Progenitor cell of endocrine pancreas (in vitro differentiated cells): ENCODE measurements around the gene SLC66A1. TPM values are rescaled to one million over a fixed set of nuclear protein-coding genes. Genes with fewer than 3 reads are reported as not detected.
A peak's percentile ranks its signal among the peaks of the same experiment; 100 is the strongest.
"Not testable (repeated sequence)": the region's sequence is repeated elsewhere in the genome, so short reads cannot be mapped to it uniquely, and the experiment has no call there.

Experiments used
- DNase-seq: peaks from one replicate; pipeline ENCODE4 v3.0.0; 2021; ENCODE audit warnings: low spot score; ENCODE audit not compliant: unreplicated experiment
- H3K27ac Mint-ChIP-seq: 2 replicates; pipeline ENCODE4 v1.8.0; 2021; ENCODE audit warnings: mild to moderate bottlenecking, moderate library complexity, mixed read lengths
- H3K27me3 Mint-ChIP-seq: 2 replicates; pipeline ENCODE4 v1.8.0; 2021; ENCODE audit warnings: mixed read lengths
- H3K36me3 Mint-ChIP-seq: 2 replicates; pipeline ENCODE4 v1.8.0; 2022; ENCODE audit warnings: mixed read lengths; ENCODE audit not compliant: insufficient read depth
- H3K4me1 Mint-ChIP-seq: 2 replicates; pipeline ENCODE4 v1.8.0; 2021; ENCODE audit warnings: low read depth, mixed read lengths
- H3K4me3 Mint-ChIP-seq: 2 replicates; pipeline ENCODE4 v1.8.0; 2021; ENCODE audit warnings: low read depth, mild to moderate bottlenecking, moderate library complexity, mixed read lengths
- H3K9me3 Mint-ChIP-seq: 2 replicates; pipeline ENCODE4 v1.8.0; 2021; ENCODE audit warnings: low read depth, mixed read lengths
- CTCF ChIP-seq: fragments of 200-600 bp; sonication (generic); IDR thresholded peaks from one replicate; pipeline ENCODE4 v1.5.0; 2021; ENCODE audit warnings: antibody characterized with exemption, mild to moderate bottlenecking; ENCODE audit not compliant: unreplicated experiment
- long read RNA-seq: library from polyadenylated mRNA; unstranded; transcript quantifications from one replicate; pipeline ENCODE4 v2.0.0, GENCODE V29; 2020
- total RNA-seq: library from RNA; stranded (reverse); gene quantifications from 2 replicates; pipeline ENCODE4 v1.2.1, GENCODE V29; 2021

SLC66A1 gene
- 25.7 and 26.7 TPM in 2 replicates for total RNA-seq
- long read RNA-seq, transcript PQLC2-202 (9 exons, 1,805 nt), result major isoform, 6 of 12 reads
- long read RNA-seq, partial matches to known transcripts, result 1 of 12 reads
- long read RNA-seq, other reads (novel, unspliced or antisense), result 4 of 12 reads

- H3K4me3 Mint-ChIP-seq, result peak within 1 kb of the TSS; percentile 88
- H3K9me3 Mint-ChIP-seq, result no peaks in the 10 kb centered on the region
- H3K36me3 Mint-ChIP-seq, result peaks cover 9% of the 10 kb centered on the region
- peak; percentile 84 for DNase-seq
- peaks cover 15% of the 10 kb centered on the region for H3K4me1 Mint-ChIP-seq
- H3K27me3 Mint-ChIP-seq, result no peaks in the 10 kb centered on the region
- peak within 1 kb of the TSS; percentile 89 for H3K27ac Mint-ChIP-seq
- TF ChIP-seq CTCF, result no peak
Observed at GRCh38 chr1:19311931-19312781, at the start of gene SLC66A1, which contains the start of gene AKR7A2. Gene SLC66A1 (plus strand): TSS chr1:19312326. CDS start chr1:19317678, 5,352 bp downstream. Gene AKR7A2 (minus strand): TSS chr1:19312144. CDS start chr1:19312124, 20 bp downstream.

- TF ChIP-seq CTCF, result no peak
- H3K27me3 Mint-ChIP-seq, result no peaks in the 10 kb centered on the region
- no peak for DNase-seq
- no peaks in the 10 kb centered on the region for H3K4me1 Mint-ChIP-seq
- no peaks in the 10 kb centered on the region for H3K9me3 Mint-ChIP-seq
- no peak overlapping the region for H3K4me3 Mint-ChIP-seq
- no peak overlapping the region for H3K27ac Mint-ChIP-seq
- peaks cover 5% of the 10 kb centered on the region for H3K36me3 Mint-ChIP-seq
Observed at GRCh38 chr1:19262744-19263143, 49.4 kb upstream of the SLC66A1 start.

GRCh38 chr1:19268445-19268844, 43.7 kb upstream of the SLC66A1 start:
- H3K4me3 Mint-ChIP-seq, result no peak overlapping the region
- H3K27ac Mint-ChIP-seq, result peak overlapping the region; percentile 29
- no peak for TF ChIP-seq CTCF
- no peaks in the 10 kb centered on the region for H3K36me3 Mint-ChIP-seq
- no peaks in the 10 kb centered on the region for H3K9me3 Mint-ChIP-seq
- H3K27me3 Mint-ChIP-seq, result no peaks in the 10 kb centered on the region
- DNase-seq, result no peak
- H3K4me1 Mint-ChIP-seq, result peaks cover 6% of the 10 kb centered on the region

GRCh38 chr1:19269427-19270342, 42.4 kb upstream of the SLC66A1 start:
- not testable (repeated sequence) for DNase-seq, H3K27me3 Mint-ChIP-seq, H3K4me3 Mint-ChIP-seq, H3K4me1 Mint-ChIP-seq, H3K36me3 Mint-ChIP-seq, H3K9me3 Mint-ChIP-seq
- peak overlapping the region; percentile 71 for H3K27ac Mint-ChIP-seq

GRCh38 chr1:19270343-19270730, 41.8 kb upstream of the SLC66A1 start:
- not testable (repeated sequence) for DNase-seq, H3K4me3 Mint-ChIP-seq, H3K27ac Mint-ChIP-seq, H3K4me1 Mint-ChIP-seq, H3K36me3 Mint-ChIP-seq, H3K9me3 Mint-ChIP-seq, H3K27me3 Mint-ChIP-seq

- Mint-ChIP-seq H3K9me3 (peaks cover 5% of the 10 kb centered on the region), H3K4me3 (no peak overlapping the region), H3K36me3 (peaks cover 3% of the 10 kb centered on the region), H3K4me1 (peaks cover 6% of the 10 kb centered on the region), H3K27me3 (no peaks in the 10 kb centered on the region), H3K27ac (no peak overlapping the region)
- no peak for TF ChIP-seq CTCF
- no peak for DNase-seq
Observed at GRCh38 chr1:19272064-19272463, 40.1 kb upstream of the SLC66A1 start.
